Bronchial epithelial cell (primary cell): ENCODE results near the gene FAM3B. TPM values are rescaled to one million over a fixed set of nuclear protein-coding genes. Genes with fewer than 3 reads are reported as not detected.
"Not testable (repeated sequence)": the region's sequence is repeated elsewhere in the genome, so short reads cannot be mapped to it uniquely, and the experiment has no call there.

ENCODE experiments used
- DNase-seq: peaks from one replicate; pipeline ENCODE4 v3.0.0-alpha.2; 2010; ENCODE audit warnings: low read depth
- FAIRE-seq: peaks from 2 replicates; lab custom pipeline; 2011; peaks lifted over from hg19 to GRCh38; lab: Jason Lieb, UNC
- H3K27me3 ChIP-seq: 2 replicates; pipeline ENCODE4 v1.5.1; 2011; ENCODE audit warnings: low read length; ENCODE audit not compliant: control insufficient read depth, insufficient read depth
- H3K36me3 ChIP-seq: 2 replicates; pipeline ENCODE4 v1.5.1; 2011; ENCODE audit warnings: low read length; ENCODE audit not compliant: control insufficient read depth, insufficient read depth
- H3K4me3 ChIP-seq: 2 replicates; pipeline ENCODE4 v1.5.1; 2011; ENCODE audit warnings: mild to moderate bottlenecking, low read depth, low read length, control low read depth
- total RNA-seq: library from RNA; depleted of rRNA; stranded (reverse); fragments of >200 nt; gene quantifications from 2 replicates; pipeline ENCODE4 v1.2.1, GENCODE V29; 2014
- TF ChIP-seq, protein P1 (sequence below): IDR thresholded peaks from 2 replicates; pipeline ENCODE4 v1.5.1; 2011; ENCODE audit warnings: mild to moderate bottlenecking, moderate library complexity, low read length, control low read depth, inconsistent platforms; ENCODE audit not compliant: insufficient read depth, severe bottlenecking

Gene FAM3B
- total RNA-seq, 1 donor from 2014 or later: not detected

DNA sequence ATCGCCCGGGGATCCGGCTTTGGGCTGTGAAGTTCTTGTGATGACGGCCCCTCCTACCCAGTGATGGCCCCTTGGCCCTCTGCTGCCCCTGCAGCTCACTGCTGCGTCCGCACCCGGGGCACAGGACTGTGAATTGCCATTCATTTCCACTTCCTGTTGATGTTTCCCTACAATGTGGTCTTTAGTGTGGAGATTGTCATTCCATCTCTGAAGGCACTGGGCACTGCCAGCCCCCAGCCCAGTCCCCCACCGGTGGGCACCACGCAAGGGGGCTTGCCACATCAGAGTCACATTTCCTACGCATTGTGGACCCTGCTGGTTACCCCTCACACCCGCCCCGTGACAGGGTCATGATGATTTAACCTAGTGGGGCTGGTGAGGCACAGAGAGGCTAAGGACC is 42.7 kb downstream of the FAM3B start:
- DNase-seq: no peak
- peaks cover 2% of the 10 kb centered on the region for H3K27me3 ChIP-seq
- H3K4me3 ChIP-seq: no peak overlapping the region
- TF ChIP-seq, protein P1, sequence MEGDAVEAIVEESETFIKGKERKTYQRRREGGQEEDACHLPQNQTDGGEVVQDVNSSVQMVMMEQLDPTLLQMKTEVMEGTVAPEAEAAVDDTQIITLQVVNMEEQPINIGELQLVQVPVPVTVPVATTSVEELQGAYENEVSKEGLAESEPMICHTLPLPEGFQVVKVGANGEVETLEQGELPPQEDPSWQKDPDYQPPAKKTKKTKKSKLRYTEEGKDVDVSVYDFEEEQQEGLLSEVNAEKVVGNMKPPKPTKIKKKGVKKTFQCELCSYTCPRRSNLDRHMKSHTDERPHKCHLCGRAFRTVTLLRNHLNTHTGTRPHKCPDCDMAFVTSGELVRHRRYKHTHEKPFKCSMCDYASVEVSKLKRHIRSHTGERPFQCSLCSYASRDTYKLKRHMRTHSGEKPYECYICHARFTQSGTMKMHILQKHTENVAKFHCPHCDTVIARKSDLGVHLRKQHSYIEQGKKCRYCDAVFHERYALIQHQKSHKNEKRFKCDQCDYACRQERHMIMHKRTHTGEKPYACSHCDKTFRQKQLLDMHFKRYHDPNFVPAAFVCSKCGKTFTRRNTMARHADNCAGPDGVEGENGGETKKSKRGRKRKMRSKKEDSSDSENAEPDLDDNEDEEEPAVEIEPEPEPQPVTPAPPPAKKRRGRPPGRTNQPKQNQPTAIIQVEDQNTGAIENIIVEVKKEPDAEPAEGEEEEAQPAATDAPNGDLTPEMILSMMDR: no peak
- no peak for FAIRE-seq
- no peaks in the 10 kb centered on the region for H3K36me3 ChIP-seq

DNA sequence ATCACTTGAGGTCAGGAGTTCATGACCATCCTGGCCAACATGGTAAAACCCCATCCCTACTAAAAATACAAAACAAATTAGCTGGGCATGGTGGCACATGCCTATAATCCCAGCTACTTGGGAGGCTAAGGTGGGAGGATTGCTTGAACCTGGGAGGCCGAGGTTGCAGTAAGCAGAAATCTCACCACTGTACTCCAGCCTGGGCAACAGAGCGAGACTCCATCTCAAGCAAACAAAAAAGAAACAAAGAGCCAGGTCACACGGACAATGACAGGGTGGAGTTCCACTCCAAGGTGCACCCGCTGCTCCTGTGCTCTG is 43.1 kb downstream of the FAM3B start:
- FAIRE-seq, H3K36me3 ChIP-seq, H3K27me3 ChIP-seq, DNase-seq, H3K4me3 ChIP-seq: not testable (repeated sequence)

DNA sequence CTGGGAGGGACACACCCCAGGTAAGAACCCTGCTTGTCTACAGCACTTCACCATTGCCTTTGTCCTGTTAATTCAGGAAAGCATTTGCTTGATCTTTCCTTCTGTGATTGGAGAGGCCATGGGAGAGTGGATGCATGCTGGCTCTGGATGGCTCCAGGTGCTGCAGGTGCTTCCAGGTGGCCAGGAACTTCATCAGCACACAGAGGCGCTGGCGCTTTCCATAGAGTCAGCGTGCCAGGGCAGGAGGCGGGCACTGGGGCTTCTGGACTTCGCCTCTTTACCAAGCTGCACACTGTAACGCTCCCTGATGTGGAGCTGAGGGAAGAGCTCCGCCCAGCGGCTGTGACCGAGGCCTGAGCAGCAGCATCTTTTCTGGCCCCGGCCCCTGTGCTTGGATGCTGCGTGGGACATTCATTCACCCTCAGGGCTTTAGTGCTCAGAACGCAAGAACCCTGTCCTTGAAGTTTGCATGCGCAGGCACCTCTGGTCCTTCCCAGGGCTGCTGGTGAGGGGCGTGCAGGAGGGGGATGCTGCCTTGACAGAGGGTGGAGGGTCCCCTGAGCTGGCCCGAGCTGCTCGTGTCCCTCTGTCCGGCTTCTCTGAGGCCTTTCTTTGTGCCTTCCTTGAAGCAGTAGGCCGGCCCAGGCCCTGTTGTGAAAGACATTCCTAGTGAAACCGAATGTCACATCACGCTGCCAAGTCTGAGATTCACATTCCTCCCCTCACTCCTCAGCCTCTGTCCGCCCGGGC is 43.6 kb downstream of the FAM3B start:
- Histone ChIP-seq H3K27me3 (peaks cover 2% of the 10 kb centered on the region), H3K4me3 (no peak overlapping the region), H3K36me3 (no peaks in the 10 kb centered on the region)
- FAIRE-seq (no peak), DNase-seq (peak; percentile 7)
- TF ChIP-seq, protein P1: peak; percentile 42

DNA sequence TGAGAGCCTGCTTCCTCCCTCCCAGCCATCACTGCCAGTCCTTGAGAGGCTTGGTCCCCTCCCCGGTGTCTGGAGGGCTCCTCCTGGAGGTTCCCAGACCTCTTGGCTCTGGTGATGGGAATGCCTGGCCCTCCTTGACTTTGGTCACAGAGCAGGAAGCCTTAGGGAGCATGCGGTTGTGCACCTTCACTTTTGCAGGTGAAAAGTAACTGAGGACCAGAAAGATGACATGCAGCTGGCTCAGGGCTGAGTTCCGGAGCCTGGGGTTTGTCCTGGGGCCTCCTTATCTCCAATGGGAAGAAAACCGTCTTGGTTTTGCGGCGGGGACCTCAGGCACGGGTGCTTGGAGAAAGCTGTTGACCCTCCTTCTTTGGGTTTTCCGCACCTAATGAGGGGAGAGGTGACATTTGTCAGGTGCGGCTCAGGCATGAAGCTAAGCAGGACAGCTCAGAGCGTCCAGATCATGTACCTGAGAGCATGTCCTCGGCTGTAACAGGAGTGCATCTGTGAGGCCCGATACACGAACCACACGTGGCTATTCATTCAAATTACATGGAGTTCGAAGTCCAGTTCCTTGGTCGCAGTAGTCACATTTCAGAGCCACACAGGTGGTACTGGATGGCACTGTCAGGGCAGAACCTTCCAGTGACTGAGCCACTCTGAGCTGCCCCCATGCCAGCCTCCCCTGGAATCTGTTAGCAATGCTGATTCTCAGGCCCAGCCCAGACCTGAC is 44.6 kb downstream of the FAM3B start:
- Histone ChIP-seq H3K4me3 (no peak overlapping the region), H3K36me3 (no peaks in the 10 kb centered on the region), H3K27me3 (peaks cover 2% of the 10 kb centered on the region)
- DNase-seq: no peak
- no peak for FAIRE-seq
- TF ChIP-seq, protein P1: no peak

DNA sequence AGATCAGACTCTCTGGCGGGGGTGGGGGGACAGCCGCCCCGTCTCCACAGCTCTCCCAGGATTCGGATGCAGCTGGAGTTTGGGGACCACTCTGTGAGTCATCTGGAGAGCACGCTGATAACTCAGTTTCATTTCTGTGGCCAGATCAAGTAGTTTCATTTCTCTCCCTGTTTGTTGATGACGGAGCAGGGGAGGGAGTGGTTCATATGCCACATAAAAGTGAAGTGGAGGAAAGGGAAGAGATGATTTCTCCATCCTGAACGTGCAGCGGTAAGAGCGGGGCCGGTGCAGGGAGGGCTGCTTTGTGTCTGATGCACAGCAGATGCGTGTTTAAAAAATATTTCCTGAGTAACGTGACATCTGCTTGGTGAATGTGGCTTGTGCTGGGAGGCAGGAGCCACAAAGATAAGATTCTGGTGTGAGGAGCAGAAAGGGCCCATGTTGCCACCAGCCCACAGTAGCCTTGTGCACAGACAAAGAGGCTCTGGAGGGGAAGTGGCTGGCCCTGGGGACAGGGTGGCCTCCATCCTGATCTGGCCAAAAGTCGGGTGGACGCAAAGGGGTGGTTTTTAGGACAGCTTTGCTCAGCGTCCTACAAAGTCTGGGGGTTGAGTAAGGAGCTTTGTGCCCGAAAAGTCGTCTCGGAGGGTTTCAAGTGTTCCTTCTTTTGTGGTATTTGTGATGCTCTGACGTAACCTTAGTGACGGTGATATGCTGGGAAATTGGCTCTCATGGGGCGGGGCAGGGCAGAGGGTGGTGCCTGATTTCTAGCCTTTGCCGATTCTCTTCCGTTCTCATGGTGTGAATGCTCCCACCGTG is 45.4 kb downstream of the FAM3B start, which contains the start of gene MX2:
TSS of gene MX2 (plus strand) at position 242 of the 819 bp plus-strand sequence. CDS start 14,880 bp downstream, outside the sequence.
- DNase-seq (peak; percentile 55), FAIRE-seq (no peak)
- Histone ChIP-seq H3K27me3 (peaks cover 2% of the 10 kb centered on the region), H3K36me3 (no peaks in the 10 kb centered on the region), H3K4me3 (no peak within 1 kb of the TSS)
- TF ChIP-seq, protein P1: no peak
